Common myeloid progenitor, CD34-positive (primary cell): ENCODE data around the gene ARRDC5.

Experiments used
- CTCF ChIA-PET: fragments of 350-600 bp; sonication (Branson Sonifier 250); formaldehyde crosslinking; loops from one replicate; lab custom pipeline; 2021; ENCODE audit warnings: antibody characterized with exemption; lab: Charles Lee
- POLR2A ChIA-PET: fragments of 350-600 bp; sonication (Branson Sonifier 250); formaldehyde crosslinking; loops from one replicate; lab custom pipeline; 2021; ENCODE audit warnings: antibody characterized with exemption; lab: Charles Lee
- DNase-seq, 3 donors: peaks; one replicate each; pipeline versions ENCODE4 v3.0.0 to v3.0.0-alpha.2; 2013
- H3K27ac ChIP-seq, 2 experiments: 1 replicate in 1 of 2; 2 replicates in 1 of 2; pipeline ENCODE4 v1.7.0; 2013; ENCODE audit warnings: inconsistent platforms in 2 of 2, low read length in 2 of 2, mild to moderate bottlenecking in 2 of 2, low read depth in 1 of 2, moderate library complexity in 1 of 2; ENCODE audit not compliant: severe bottlenecking in 2 of 2, insufficient read depth in 1 of 2, poor library complexity in 1 of 2
- H3K27me3 ChIP-seq, 5 experiments: replicated peaks in 2 of 5; 1 replicate in 3 of 5; 2 replicates in 2 of 5; pipeline versions ENCODE4 v1.6.1 to v1.7.0; 2013; ENCODE audit warnings: low read length in 4 of 5, mild to moderate bottlenecking in 2 of 5, moderate library complexity in 2 of 5, inconsistent platforms in 1 of 5; ENCODE audit not compliant: insufficient read depth in 5 of 5, control insufficient read depth in 4 of 5
- H3K36me3 ChIP-seq, 4 experiments: 1 replicate in 2 of 4; 2 replicates in 2 of 4; pipeline versions ENCODE4 v1.6.1 to v1.7.0; 2013; ENCODE audit warnings: low read length in 3 of 4, control low read depth in 1 of 4, mild to moderate bottlenecking in 1 of 4; ENCODE audit not compliant: control insufficient read depth in 4 of 4, insufficient read depth in 4 of 4
- H3K4me1 ChIP-seq, 4 experiments: 1 replicate in 3 of 4; 2 replicates in 1 of 4; pipeline versions ENCODE4 v1.6.1 to v1.7.1; 2013; ENCODE audit warnings: low read length in 3 of 4, mild to moderate bottlenecking in 3 of 4, control low read depth in 1 of 4, inconsistent platforms in 1 of 4, moderate library complexity in 1 of 4; ENCODE audit not compliant: control insufficient read depth in 4 of 4, insufficient read depth in 4 of 4; ENCODE audit errors: control extremely low read depth in 1 of 4
- H3K4me3 ChIP-seq, 7 experiments: 1 replicate in 4 of 7; 2 replicates in 3 of 7; pipeline versions ENCODE4 v1.5.1 to v1.7.0; 2013; ENCODE audit warnings: mild to moderate bottlenecking in 7 of 7, low read length in 6 of 7, moderate library complexity in 6 of 7, inconsistent platforms in 2 of 7, low read depth in 2 of 7, control low read depth in 1 of 7; ENCODE audit not compliant: insufficient read depth in 4 of 7, control insufficient read depth in 1 of 7; ENCODE audit errors: extremely low read depth in 1 of 7
- H3K9me3 ChIP-seq, 5 experiments: 1 replicate in 4 of 5; 2 replicates in 1 of 5; pipeline versions ENCODE4 v1.6.1 to v1.7.1; 2013; ENCODE audit warnings: low read length in 4 of 5, mild to moderate bottlenecking in 2 of 5, inconsistent platforms in 1 of 5, low read depth in 1 of 5, moderate library complexity in 1 of 5; ENCODE audit not compliant: control insufficient read depth in 4 of 5, insufficient read depth in 2 of 5; ENCODE audit errors: control extremely low read depth in 1 of 5
- WGBS: methylation state at CpG from one replicate; pipeline ENCODE4 v1.1.5; 2013; ENCODE audit not compliant: insufficient coverage; 5-methylcytosine and 5-hydroxymethylcytosine counted together

The ARRDC5 gene

GRCh38 chr19:4935444-4935843 is 32.7 kb upstream of the ARRDC5 start:
- CTCF ChIA-PET = no interaction called here

GRCh38 chr19:4933528-4933927 is 30.8 kb upstream of the ARRDC5 start:
- H3K9me3 ChIP-seq = no peaks in the 10 kb centered on the region
- peak in 1 of 3 donors; percentile 46 for DNase-seq
- CTCF ChIA-PET = interaction anchor here (1.4 kb wide), 1 partner anchor 22 kb away, joined by 3 read pairs; no protein-coding TSS in a partner anchor
- WGBS = 72% methylated on average over 3 of the region's 7 CpGs
- peaks cover 13 to 82% (median 43%) of the 10 kb centered on the region in 4 experiments for H3K36me3 ChIP-seq
- H3K4me1 ChIP-seq = peaks cover 0 to 11% (median under 1%) of the 10 kb centered on the region in 4 experiments
- no peak overlapping the region for H3K4me3 ChIP-seq
- POLR2A ChIA-PET = no interaction called here
- H3K27me3 ChIP-seq = no peaks in the 10 kb centered on the region
- H3K27ac ChIP-seq = no peak overlapping the region

More at GRCh38 chr19:4935444-4935843, 32.7 kb upstream of the ARRDC5 start:
- H3K36me3 ChIP-seq = peaks cover 11 to 75% (median 42%) of the 10 kb centered on the region in 4 experiments
- no peaks in the 10 kb centered on the region for H3K9me3 ChIP-seq
- H3K4me1 ChIP-seq = peaks cover 0 to 11% (median under 1%) of the 10 kb centered on the region in 4 experiments
- no peaks in the 10 kb centered on the region for H3K27me3 ChIP-seq
- H3K27ac ChIP-seq = no peak overlapping the region
- 100% methylated on average over 5 of the region's 8 CpGs for WGBS
- POLR2A ChIA-PET = no interaction called here
- DNase-seq = no peak
- H3K4me3 ChIP-seq = no peak overlapping the region

- no peak for DNase-seq
- Histone ChIP-seq H3K4me3 (no peak overlapping the region), H3K9me3 (no peaks in the 10 kb centered on the region), H3K36me3 (peaks cover 13 to 82% (median 44%) of the 10 kb centered on the region in 4 experiments), H3K27ac (no peak overlapping the region), H3K4me1 (peaks cover 0 to 11% (median under 1%) of the 10 kb centered on the region in 4 experiments), H3K27me3 (no peaks in the 10 kb centered on the region)
- ChIA-PET POLR2A (no interaction called here), CTCF (interaction anchor here (1.4 kb wide), 1 partner anchor 21 kb away, joined by 3 read pairs; no protein-coding TSS in a partner anchor)
- WGBS = 98% methylated on average over 32 of the region's 32 CpGs
Observed at GRCh38 chr19:4932711-4933110, 30.0 kb upstream of the ARRDC5 start.

GRCh38 chr19:4930664-4931063 is 28.0 kb upstream of the ARRDC5 start:
- H3K4me1 ChIP-seq = peaks cover 0 to 11% (median under 1%) of the 10 kb centered on the region in 4 experiments
- ChIA-PET POLR2A (no interaction called here), CTCF (interaction anchor here (2.3 kb wide), 1 partner anchor 19 kb away, joined by 6 read pairs; no protein-coding TSS in a partner anchor)
- H3K4me3 ChIP-seq = no peak overlapping the region
- H3K27ac ChIP-seq = no peak overlapping the region
- peaks cover 13 to 73% (median 39%) of the 10 kb centered on the region in 4 experiments for H3K36me3 ChIP-seq
- H3K9me3 ChIP-seq = no peaks in the 10 kb centered on the region
- no peak for DNase-seq
- no peaks in the 10 kb centered on the region for H3K27me3 ChIP-seq
- WGBS = 94% methylated on average over 28 of the region's 28 CpGs

GRCh38 chr19:4929186-4929585 is 26.5 kb upstream of the ARRDC5 start:
- H3K27ac ChIP-seq = no peak overlapping the region
- CTCF ChIA-PET = interaction anchor here (1.1 to 2.3 kb wide), 3 partner anchors 9 to 17 kb away, joined by 3 to 6 read pairs (median 4); no protein-coding TSS in a partner anchor
- H3K9me3 ChIP-seq = no peaks in the 10 kb centered on the region
- no peak overlapping the region for H3K4me3 ChIP-seq
- H3K4me1 ChIP-seq = peaks cover 0 to 19% (median 4%) of the 10 kb centered on the region in 4 experiments
- peaks cover 13 to 62% (median 30%) of the 10 kb centered on the region in 4 experiments for H3K36me3 ChIP-seq
- no peaks in the 10 kb centered on the region for H3K27me3 ChIP-seq
- POLR2A ChIA-PET = no interaction called here
- WGBS = 98% methylated on average over 22 of the region's 22 CpGs
- DNase-seq = no peak

GRCh38 chr19:4923276-4923747 is 20.6 kb upstream of the ARRDC5 start:
- peaks cover 3 to 56% (median 4%) of the 10 kb centered on the region in 4 experiments for H3K36me3 ChIP-seq
- H3K4me1 ChIP-seq = peaks cover 0 to 16% (median 6%) of the 10 kb centered on the region in 4 experiments
- DNase-seq = no peak
- no peaks in the 10 kb centered on the region for H3K9me3 ChIP-seq
- no peaks in the 10 kb centered on the region for H3K27me3 ChIP-seq
- CTCF ChIA-PET = no interaction called here
- 98% methylated on average over 19 of the region's 21 CpGs for WGBS
- H3K27ac ChIP-seq = no peak overlapping the region
- POLR2A ChIA-PET = no interaction called here
- no peak overlapping the region for H3K4me3 ChIP-seq

- WGBS = 96% methylated on average over 22 of the region's 22 CpGs
- Histone ChIP-seq H3K9me3 (no peaks in the 10 kb centered on the region), H3K4me1 (peaks cover 0 to 19% (median 6%) of the 10 kb centered on the region in 4 experiments), H3K36me3 (peaks cover 3 to 52% (median 5%) of the 10 kb centered on the region in 4 experiments), H3K4me3 (no peak overlapping the region), H3K27me3 (no peaks in the 10 kb centered on the region), H3K27ac (no peak overlapping the region)
- ChIA-PET POLR2A (no interaction called here), CTCF (no interaction called here)
- DNase-seq = no peak
Observed at GRCh38 chr19:4922530-4923275, 20.0 kb upstream of the ARRDC5 start.
